HG02623 (cell line): Measurements from ENCODE around the gene KRT79.

ENCODE experiments used
- ATAC-seq: cut with Tn5 transposase; IDR thresholded peaks from one replicate; pipeline ENCODE4 v1.9.1; 2021; ENCODE audit warnings: moderate library complexity; ENCODE audit not compliant: unreplicated experiment

KRT79 gene

GRCh38 chr12:52774629-52775250, 59.4 kb downstream of the KRT79 start:
- ATAC-seq: no peak

GRCh38 chr12:52772772-52773171, 61.3 kb downstream of the KRT79 start:
- ATAC-seq: no peak

GRCh38 chr12:52772188-52772587, 61.9 kb downstream of the KRT79 start:
- ATAC-seq: no peak

GRCh38 chr12:52771505-52771904, 62.6 kb downstream of the KRT79 start:
- no peak for ATAC-seq
